Sigmoid colon (tissue), 4 donors: Measurements from ENCODE around the gene PIP5K1A.

Experiments
- EP300 ChIP-seq, 4 donors: sonication (generic); formaldehyde crosslinking; IDR thresholded peaks; one replicate each; pipeline ENCODE4 v1.6.1; 2017; ENCODE audit warnings: antibody characterized with exemption in 4 of 4
- POLR2A ChIP-seq, 2 donors: fragments of 450-650 bp; IDR thresholded peaks; one replicate each; pipeline ENCODE4 v1.6.1; 2016; ENCODE audit warnings: antibody characterized with exemption in 2 of 2, mild to moderate bottlenecking in 2 of 2, moderate library complexity in 2 of 2
- POLR2AphosphoS5 ChIP-seq, 4 donors: sonication (generic); formaldehyde crosslinking; IDR thresholded peaks; one replicate each; pipeline ENCODE4 v1.6.1; 2017; ENCODE audit warnings: antibody characterized with exemption in 4 of 4
- TF ChIP-seq, protein P1 (sequence below), 4 experiments: fragments of 450-650 bp in 3 of 4; fragments of 200-600 bp in 1 of 4; IDR thresholded peaks; one replicate each; pipeline ENCODE4 v1.5.1; 2016 to 2019; ENCODE audit warnings: antibody characterized with exemption in 4 of 4, mild to moderate bottlenecking in 3 of 4, moderate library complexity in 2 of 4

DNA sequence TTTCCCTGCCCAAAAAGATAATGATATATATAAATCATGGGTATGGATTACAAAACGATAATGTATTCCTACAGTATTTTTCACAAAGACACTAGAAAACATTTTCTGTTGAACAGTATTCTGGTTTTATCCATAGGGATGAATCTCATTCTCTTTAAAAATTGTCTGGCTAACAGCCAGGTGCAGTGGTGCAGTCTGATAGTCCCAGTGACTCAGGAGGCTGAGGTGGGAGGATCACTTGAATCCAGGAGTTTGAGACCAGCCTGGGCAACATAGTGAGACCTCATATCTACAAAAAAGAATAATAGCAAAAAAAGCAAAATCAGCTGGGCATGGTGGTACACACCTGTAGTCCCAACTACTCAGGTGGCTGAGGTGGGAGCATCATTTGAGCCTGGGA is 23.3 kb downstream of the PIP5K1A start:
- TF ChIP-seq, protein P1, sequence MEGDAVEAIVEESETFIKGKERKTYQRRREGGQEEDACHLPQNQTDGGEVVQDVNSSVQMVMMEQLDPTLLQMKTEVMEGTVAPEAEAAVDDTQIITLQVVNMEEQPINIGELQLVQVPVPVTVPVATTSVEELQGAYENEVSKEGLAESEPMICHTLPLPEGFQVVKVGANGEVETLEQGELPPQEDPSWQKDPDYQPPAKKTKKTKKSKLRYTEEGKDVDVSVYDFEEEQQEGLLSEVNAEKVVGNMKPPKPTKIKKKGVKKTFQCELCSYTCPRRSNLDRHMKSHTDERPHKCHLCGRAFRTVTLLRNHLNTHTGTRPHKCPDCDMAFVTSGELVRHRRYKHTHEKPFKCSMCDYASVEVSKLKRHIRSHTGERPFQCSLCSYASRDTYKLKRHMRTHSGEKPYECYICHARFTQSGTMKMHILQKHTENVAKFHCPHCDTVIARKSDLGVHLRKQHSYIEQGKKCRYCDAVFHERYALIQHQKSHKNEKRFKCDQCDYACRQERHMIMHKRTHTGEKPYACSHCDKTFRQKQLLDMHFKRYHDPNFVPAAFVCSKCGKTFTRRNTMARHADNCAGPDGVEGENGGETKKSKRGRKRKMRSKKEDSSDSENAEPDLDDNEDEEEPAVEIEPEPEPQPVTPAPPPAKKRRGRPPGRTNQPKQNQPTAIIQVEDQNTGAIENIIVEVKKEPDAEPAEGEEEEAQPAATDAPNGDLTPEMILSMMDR (IDR thresholded peaks at IDR 0.05), result no peak
- TF ChIP-seq EP300 (IDR thresholded peaks at IDR 0.05), result no peak
- TF ChIP-seq POLR2A (IDR thresholded peaks at IDR 0.05), result no peak
- TF ChIP-seq POLR2AphosphoS5 (IDR thresholded peaks at IDR 0.05), result no peak
